Spleen (tissue), 11 donors: ENCODE results near the gene SGIP1. TPM values are rescaled to one million over a fixed set of nuclear protein-coding genes. Genes with fewer than 3 reads are reported as not detected.
"Not testable (repeated sequence)": the region's sequence is repeated elsewhere in the genome, so short reads cannot be mapped to it uniquely, and the experiment has no call there.

ENCODE experiments used
- DNase-seq: peaks from one replicate; pipeline ENCODE4 v3.0.0-alpha.2; 2020
- H3K27ac ChIP-seq, 8 donors: fragments of 200-600 bp; sonication (generic) in 7 of 8; 1 replicate in 4 of 8; 2 replicates in 4 of 8; pipeline versions ENCODE4 v1.5.0 to v1.8.0; 2016 to 2021; ENCODE audit warnings: inconsistent platforms in 4 of 8, mild to moderate bottlenecking in 4 of 8, moderate library complexity in 1 of 8
- H3K27me3 ChIP-seq, 7 donors: fragments of 200-600 bp; sonication (generic) in 6 of 7; replicated peaks in 1 of 7; 1 replicate in 4 of 7; 2 replicates in 3 of 7; pipeline versions ENCODE4 v1.5.0 to v1.8.0; 2016 to 2021; ENCODE audit warnings: inconsistent platforms in 3 of 7, mild to moderate bottlenecking in 1 of 7
- H3K36me3 ChIP-seq, 6 donors: fragments of 200-600 bp; sonication (generic) in 5 of 6; 1 replicate in 4 of 6; 2 replicates in 2 of 6; pipeline versions ENCODE4 v1.5.0 to v1.8.0; 2016 to 2021; ENCODE audit warnings: inconsistent platforms in 2 of 6
- H3K4me1 ChIP-seq, 6 donors: fragments of 200-600 bp; sonication (generic) in 5 of 6; 1 replicate in 3 of 6; 2 replicates in 3 of 6; pipeline versions ENCODE4 v1.5.0 to v1.8.0; 2016 to 2021; ENCODE audit warnings: inconsistent platforms in 3 of 6
- H3K4me3 ChIP-seq, 8 donors: fragments of 200-600 bp; sonication (generic) in 7 of 8; 1 replicate in 4 of 8; 2 replicates in 4 of 8; pipeline versions ENCODE4 v1.5.0 to v1.8.0; 2016 to 2021; ENCODE audit warnings: inconsistent platforms in 4 of 8, mild to moderate bottlenecking in 4 of 8, moderate library complexity in 2 of 8
- H3K9me3 ChIP-seq, 8 donors: fragments of 200-600 bp; sonication (generic) in 7 of 8; 1 replicate in 4 of 8; 2 replicates in 4 of 8; pipeline versions ENCODE4 v1.5.0 to v1.8.0; 2016 to 2021; ENCODE audit warnings: inconsistent platforms in 4 of 8
- POLR2A ChIP-seq, 3 donors: fragments of 450-650 bp; IDR thresholded peaks; one replicate each; pipeline ENCODE4 v1.5.1; 2017; ENCODE audit warnings: antibody characterized with exemption in 3 of 3, mild to moderate bottlenecking in 1 of 3
- POLR2AphosphoS5 ChIP-seq, 3 donors: sonication (generic); formaldehyde crosslinking; IDR thresholded peaks; one replicate each; pipeline ENCODE4 v1.5.1; 2017; ENCODE audit warnings: antibody characterized with exemption in 3 of 3
- WGBS, 5 donors: extraction: QIAGEN DNeasy Blood & Tissue Kit in 3 of 5; methylation state at CpG; one replicate each; pipeline versions ENCODE4 v1.1.5 to v1.1.7; 2013 to 2018; 5-methylcytosine and 5-hydroxymethylcytosine counted together
- intact Hi-C: fragments of 100-400 bp; cut with DNase I; formaldehyde crosslinking; loops from one replicate; pipeline ENCODE4 v1.15.0; 2023; ENCODE audit warnings: low total_unique reads
- microRNA-seq, 3 donors: library from miRNA; unstranded; fragments of <30 nt; microRNA quantifications; one replicate each; pipeline versions ENCODE4 to v1.1.0, GENCODE V29; 2019 to 2020
- polyA plus RNA-seq, 3 donors: library from polyadenylated mRNA; stranded (reverse); fragments of 200-250 nt; gene quantifications; one replicate each; pipeline ENCODE4 v1.2.1, GENCODE V29; 2013
- small RNA-seq, 4 donors: library from RNA; depleted of rRNA; stranded (forward); fragments of <200 nt; gene quantifications; one replicate each; pipeline ENCODE3, GENCODE V24; 2016
- total RNA-seq, 7 donors: library from RNA; depleted of rRNA in 3 of 7; stranded (reverse); fragments of >200 nt in 3 of 7; fragmentation: NEBNext Ultra II Directional in 4 of 7; extraction: Animal tissue kit (Norgen Biotek cat#: 25700) in 4 of 7; gene quantifications; one replicate each; pipeline versions ENCODE4 v1.1.0 to v1.2.1, GENCODE V29; 2016 to 2021
- TF ChIP-seq, protein P1 (sequence below), 11 experiments: fragments of 200-600 bp in 7 of 11; fragments of 450-650 bp in 4 of 11; sonication (generic) in 4 of 11; IDR thresholded peaks in 8 of 11; conservative IDR thresholded peaks in 3 of 11; 1 replicate in 7 of 11; 2 replicates in 4 of 11; pipeline versions ENCODE4 v1.4.0 to v1.8.0; 2016 to 2021; ENCODE audit warnings: antibody characterized with exemption in 11 of 11, inconsistent platforms in 4 of 11, mild to moderate bottlenecking in 1 of 11
- donor health status: healthy with polysubstance abuse.
- donor health status: DM: no; HTN: no; CAD: no; lungs with moderate emphysema.
- donor health status: DM: no; HTN: no; CAD: no.
- donor health status: Bipolar disorder and iron deficiency.
- donor health status: healthy.
- donor health status: DM: no; HTN: no; CAD: no.
- donor health status: DM: yes; HTN: yes; CAD: no.

SGIP1 gene
- total and polyA plus RNA-seq, 10 donors: 0.13 to 1.6 (median 0.74) TPM; not detected in 2

DNA sequence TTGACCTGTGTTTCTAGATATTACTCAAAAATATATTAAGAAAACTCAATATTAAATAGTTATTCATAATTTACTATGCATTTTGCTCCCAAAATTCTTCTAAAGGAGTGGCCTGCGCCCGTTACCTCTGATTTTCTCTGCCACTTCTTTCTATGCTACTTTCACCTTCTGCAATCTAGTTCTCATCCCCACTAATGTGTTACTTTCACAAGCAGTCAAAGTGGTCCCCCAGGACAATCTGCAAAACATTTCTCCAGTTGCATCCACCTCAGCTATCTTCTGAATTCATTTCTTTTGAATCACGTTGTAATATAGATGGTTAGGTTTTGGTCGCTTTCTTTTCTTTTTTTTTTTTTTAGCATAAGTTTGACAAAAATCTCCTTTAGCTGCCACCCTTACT is 253.7 kb downstream of the SGIP1 start:
- Histone ChIP-seq H3K36me3 (no peaks in the 10 kb centered on the region), H3K9me3 (peaks cover 0 to 4% (median 0%) of the 10 kb centered on the region in 8 donors), H3K4me1 (peaks cover 0 to 14% (median 0%) of the 10 kb centered on the region in 6 donors), H3K4me3 (no peak overlapping the region), H3K27me3 (no peaks in the 10 kb centered on the region), H3K27ac (no peak overlapping the region)
- intact Hi-C loops: no loop called here
- WGBS, 5 donors: 62 to 83% (median 82%) methylated on average over 4 of the region's 4 CpGs
- no peak for DNase-seq
- TF ChIP-seq, protein P1, sequence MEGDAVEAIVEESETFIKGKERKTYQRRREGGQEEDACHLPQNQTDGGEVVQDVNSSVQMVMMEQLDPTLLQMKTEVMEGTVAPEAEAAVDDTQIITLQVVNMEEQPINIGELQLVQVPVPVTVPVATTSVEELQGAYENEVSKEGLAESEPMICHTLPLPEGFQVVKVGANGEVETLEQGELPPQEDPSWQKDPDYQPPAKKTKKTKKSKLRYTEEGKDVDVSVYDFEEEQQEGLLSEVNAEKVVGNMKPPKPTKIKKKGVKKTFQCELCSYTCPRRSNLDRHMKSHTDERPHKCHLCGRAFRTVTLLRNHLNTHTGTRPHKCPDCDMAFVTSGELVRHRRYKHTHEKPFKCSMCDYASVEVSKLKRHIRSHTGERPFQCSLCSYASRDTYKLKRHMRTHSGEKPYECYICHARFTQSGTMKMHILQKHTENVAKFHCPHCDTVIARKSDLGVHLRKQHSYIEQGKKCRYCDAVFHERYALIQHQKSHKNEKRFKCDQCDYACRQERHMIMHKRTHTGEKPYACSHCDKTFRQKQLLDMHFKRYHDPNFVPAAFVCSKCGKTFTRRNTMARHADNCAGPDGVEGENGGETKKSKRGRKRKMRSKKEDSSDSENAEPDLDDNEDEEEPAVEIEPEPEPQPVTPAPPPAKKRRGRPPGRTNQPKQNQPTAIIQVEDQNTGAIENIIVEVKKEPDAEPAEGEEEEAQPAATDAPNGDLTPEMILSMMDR (IDR thresholded peaks at IDR 0.05 in 8 of 11, conservative IDR thresholded peaks at IDR 0.05 in 3 of 11): no peak
- TF ChIP-seq POLR2AphosphoS5 (IDR thresholded peaks at IDR 0.05) (no peak), POLR2A (IDR thresholded peaks at IDR 0.05) (no peak)

DNA sequence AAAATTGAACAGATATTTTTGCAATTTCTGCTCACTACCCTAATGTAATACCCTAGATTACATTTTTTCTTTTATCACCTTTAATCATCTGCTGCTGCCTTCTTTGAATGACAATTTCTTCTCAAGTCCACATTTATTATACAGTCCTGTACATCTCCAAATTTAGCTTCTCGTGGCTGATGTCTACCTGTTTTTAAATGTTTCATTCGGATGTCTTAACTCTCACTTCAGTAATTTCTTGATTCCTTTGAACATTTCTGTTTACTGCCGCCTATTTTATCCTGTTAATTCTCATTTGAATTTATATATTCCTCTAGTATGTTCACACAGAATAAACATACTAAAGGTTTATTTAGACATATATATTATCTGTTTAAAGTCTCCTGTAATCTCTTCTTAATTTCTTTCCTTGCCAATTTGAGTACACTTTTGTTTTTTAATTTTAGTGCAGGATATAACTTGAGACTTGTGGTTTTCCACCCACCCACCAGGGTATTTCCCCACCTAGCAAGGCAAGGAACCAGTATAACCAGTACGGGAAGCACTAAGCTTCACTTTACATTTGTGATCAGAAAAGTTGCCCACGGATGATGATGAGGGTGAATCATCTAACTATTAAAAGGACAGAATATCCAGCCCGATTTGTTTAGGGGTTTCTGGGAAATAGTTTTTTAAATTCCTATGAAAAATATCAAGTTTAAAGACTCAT is 254.4 kb downstream of the SGIP1 start:
- Histone ChIP-seq H3K36me3 (no peaks in the 10 kb centered on the region), H3K9me3 (peaks cover 0 to 4% (median 0%) of the 10 kb centered on the region in 8 donors), H3K4me1 (peaks cover 0 to 14% (median 0%) of the 10 kb centered on the region in 6 donors), H3K27me3 (no peaks in the 10 kb centered on the region), H3K27ac (no peak overlapping the region), H3K4me3 (no peak overlapping the region)
- 37 to 48% (median 46%) methylated on average over 6 of the region's 6 CpGs for WGBS, 5 donors
- DNase-seq: no peak
- intact Hi-C loops: no loop called here
- TF ChIP-seq, protein P1 (IDR thresholded peaks at IDR 0.05 in 8 of 11, conservative IDR thresholded peaks at IDR 0.05 in 3 of 11): no peak
- TF ChIP-seq POLR2A (IDR thresholded peaks at IDR 0.05) (no peak), POLR2AphosphoS5 (IDR thresholded peaks at IDR 0.05) (no peak)

DNA sequence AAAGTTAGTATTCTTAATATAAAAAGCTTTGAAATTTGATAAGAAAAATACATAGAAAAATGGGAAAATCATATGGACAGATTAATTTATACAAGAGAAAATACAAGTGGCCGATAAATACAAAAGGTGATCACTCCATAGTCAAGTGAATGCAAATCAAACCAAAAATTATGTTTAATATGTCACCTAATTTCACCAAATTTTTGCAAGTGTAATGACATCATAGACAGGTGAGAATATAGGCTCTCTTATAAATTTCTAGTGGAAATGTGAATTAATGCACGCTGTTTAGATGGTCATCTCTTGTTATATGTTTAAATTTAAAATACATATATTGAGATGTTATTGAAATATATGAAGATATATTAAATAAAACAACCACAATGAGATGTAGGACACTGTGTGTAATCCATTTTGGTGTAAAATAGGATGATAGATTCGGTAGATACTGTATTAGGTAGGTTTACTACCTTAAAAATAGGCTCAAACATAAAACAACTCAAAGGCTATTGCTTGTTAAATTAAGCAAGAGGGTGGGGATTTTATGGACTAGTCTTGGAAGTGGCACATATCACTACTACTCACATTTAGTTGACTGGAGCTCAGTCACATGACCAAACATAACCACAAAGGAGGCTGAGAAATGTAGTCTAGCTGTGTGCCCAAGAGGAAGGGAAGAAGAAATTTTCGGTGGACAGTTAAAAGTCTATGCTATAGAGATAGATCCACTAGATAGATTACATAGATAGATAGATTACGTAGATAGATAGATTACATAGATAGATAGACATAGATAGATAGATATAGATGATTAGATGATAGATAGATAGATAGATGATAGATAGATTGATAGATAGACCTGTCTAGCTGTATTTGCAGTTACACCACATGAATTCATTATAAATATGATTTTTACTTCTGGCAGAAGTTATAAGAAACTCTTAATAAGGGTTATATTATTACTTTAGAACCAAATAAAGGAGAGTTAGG is 258.0 kb downstream of the SGIP1 start:
- Histone ChIP-seq H3K36me3 (no peaks in the 10 kb centered on the region), H3K27ac (no peak overlapping the region), H3K27me3 (no peaks in the 10 kb centered on the region), H3K4me1 (peaks cover 0 to 14% (median 0%) of the 10 kb centered on the region in 6 donors), H3K4me3 (no peak overlapping the region), H3K9me3 (no peaks in the 10 kb centered on the region)
- no peak for DNase-seq
- WGBS, 5 donors: 89 to 94% (median 91%) methylated on average over 5 of the region's 5 CpGs
- TF ChIP-seq POLR2AphosphoS5 (IDR thresholded peaks at IDR 0.05) (no peak), POLR2A (IDR thresholded peaks at IDR 0.05) (no peak)
- TF ChIP-seq, protein P1 (IDR thresholded peaks at IDR 0.05 in 8 of 11, conservative IDR thresholded peaks at IDR 0.05 in 3 of 11): no peak
- intact Hi-C loops: no loop called here

DNA sequence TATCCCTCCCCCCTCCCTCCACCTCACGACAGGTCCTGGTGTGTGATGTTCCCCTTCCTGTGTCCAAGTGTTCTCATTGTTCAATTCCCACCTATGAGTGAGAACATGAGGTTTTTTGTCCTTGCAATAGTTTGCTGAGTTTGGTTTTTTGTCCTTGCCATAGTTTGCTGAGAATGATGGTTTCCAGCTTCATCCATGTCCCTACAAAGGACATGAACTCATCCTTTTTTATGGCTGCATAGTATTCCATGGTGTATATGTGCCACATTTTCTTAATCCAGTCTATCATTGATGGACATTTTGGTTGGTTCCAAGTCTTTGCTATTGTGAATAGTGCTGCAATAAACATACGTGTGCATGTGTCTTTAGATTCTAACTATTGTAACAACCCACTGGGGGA is 261.9 kb downstream of the SGIP1 start:
- DNase-seq, H3K27ac ChIP-seq, H3K4me3 ChIP-seq, H3K9me3 ChIP-seq, H3K36me3 ChIP-seq, intact Hi-C loops, H3K27me3 ChIP-seq, H3K4me1 ChIP-seq: not testable (repeated sequence)
- WGBS, 5 donors: 88 to 96% (median 94%) methylated on average over 2 of the region's 2 CpGs

Small RNA genes lying within 50 kb of the gene (microRNA-seq; reads per million reads assigned to microRNA genes)
- gene MIR3117: 0 to 0.35 (median 0) reads per million in 3 donors

Small RNA genes lying within 50 kb of the gene (small RNA-seq; reads per million reads assigned to genes)
- 0 reads per million in 4 donors for gene MIR3117

Other genes starting within 250 kb of the SGIP1 start
- gene DYNLT5, start 218.3 kb downstream of the SGIP1 start, total RNA-seq: 1 to 10 TPM in 3 of 7 donors, under 1 TPM in 3, not detected in 1; 0.37 to 2.5 (median 0.92) TPM
- gene DYNLT5, start 218.3 kb downstream of the SGIP1 start, polyA plus RNA-seq: under 1 TPM in 2 of 3 donors, not detected in 1; 0.09 to 0.16 TPM